OCI-LY1 (cell line): ENCODE data around the gene MLPH.

Source experiments
- H2AFZ ChIP-seq: fragments of 200-600 bp; sonication (generic), shearing (Covaris generic); 2 replicates; pipeline ENCODE4 v1.6.0; 2014; ENCODE audit warnings: antibody characterized with exemption, mild to moderate bottlenecking, low read length
- H3F3A ChIP-seq: fragments of 200-600 bp; sonication (generic), shearing (Covaris generic); 2 replicates; pipeline ENCODE4 v1.6.0; 2014; ENCODE audit warnings: mild to moderate bottlenecking, antibody characterized with exemption, low read length, moderate library complexity; ENCODE audit not compliant: insufficient read depth
- H3K27ac ChIP-seq: fragments of 200-600 bp; sonication (generic); 2 replicates; pipeline ENCODE4 v1.5.1; 2014; ENCODE audit warnings: low read length, mixed run types, mild to moderate bottlenecking, low read depth; ENCODE audit not compliant: poor library complexity, severe bottlenecking
- H3K27me3 ChIP-seq: fragments of 200-600 bp; sonication (generic); 2 replicates; pipeline ENCODE4 v1.6.0; 2014; ENCODE audit warnings: antibody characterized with exemption, mild to moderate bottlenecking, low read length, moderate library complexity; ENCODE audit not compliant: insufficient read depth
- H3K36me3 ChIP-seq: fragments of 200-600 bp; sonication (generic); 2 replicates; pipeline ENCODE4 v1.6.1; 2014; ENCODE audit warnings: mild to moderate bottlenecking, antibody characterized with exemption, low read length, moderate library complexity, mixed read lengths; ENCODE audit not compliant: insufficient read depth
- H3K4me1 ChIP-seq: fragments of 200-600 bp; sonication (generic); 2 replicates; pipeline ENCODE4 v1.5.1; 2014; ENCODE audit warnings: mild to moderate bottlenecking, low read length, moderate library complexity; ENCODE audit not compliant: insufficient read depth, severe bottlenecking
- H3K4me2 ChIP-seq: fragments of 200-600 bp; sonication (generic), shearing (Covaris generic); 2 replicates; pipeline ENCODE4 v1.6.1; 2014; ENCODE audit warnings: low read length
- H3K4me3 ChIP-seq: fragments of 200-600 bp; sonication (generic); 2 replicates; pipeline ENCODE4 v1.5.1; 2014; ENCODE audit warnings: low read length, low read depth, mild to moderate bottlenecking, mixed read lengths; ENCODE audit not compliant: poor library complexity, severe bottlenecking
- H3K79me2 ChIP-seq: fragments of 200-600 bp; shearing (Covaris generic); 2 replicates; pipeline ENCODE4 v1.6.1; 2016; ENCODE audit warnings: mixed run types, low read length, mixed read lengths; ENCODE audit not compliant: insufficient read depth
- H3K9ac ChIP-seq: fragments of 200-600 bp; sonication (generic), shearing (Covaris generic); 2 replicates; pipeline ENCODE4 v1.6.1; 2014; ENCODE audit warnings: mild to moderate bottlenecking, low read length, mixed read lengths
- H3K9me2 ChIP-seq: fragments of 200-600 bp; sonication (generic), shearing (Covaris generic); 2 replicates; pipeline ENCODE4 v1.6.1; 2014; ENCODE audit warnings: low read depth, mild to moderate bottlenecking, low read length, mixed read lengths
- H3K9me3 ChIP-seq: fragments of 200-600 bp; shearing (Covaris generic); 2 replicates; pipeline ENCODE4 v1.6.1; 2014; ENCODE audit warnings: low read length, mixed read lengths
- H4K20me1 ChIP-seq: fragments of 200-600 bp; sonication (generic), shearing (Covaris generic); 2 replicates; pipeline ENCODE4 v1.6.0; 2016; ENCODE audit warnings: mild to moderate bottlenecking, low read length; ENCODE audit not compliant: insufficient read depth
- CTCF ChIP-seq: fragments of 200-600 bp; sonication (generic), shearing (Covaris generic); IDR thresholded peaks from 2 replicates; pipeline ENCODE4 v1.5.1; 2017; ENCODE audit warnings: mild to moderate bottlenecking, antibody characterized with exemption, low read length, moderate library complexity, mixed read lengths
- EZH2 ChIP-seq: fragments of 200-600 bp; sonication (generic), shearing (Covaris generic); IDR thresholded peaks from 2 replicates; pipeline ENCODE4 v1.8.0; 2017; ENCODE audit warnings: borderline replicate concordance, mixed run types, mild to moderate bottlenecking, antibody characterized with exemption, low read length, moderate library complexity, mixed read lengths

Gene MLPH

GRCh38 chr2:237478095-237478494 is 9.0 kb upstream of the MLPH start:
- Histone ChIP-seq H3K9me3 (no peaks in the 10 kb centered on the region), H3K79me2 (no peaks in the 10 kb centered on the region), H3K9ac (no peak overlapping the region)

GRCh38 chr2:237478979-237479378 is 8.1 kb upstream of the MLPH start:
- Histone ChIP-seq H3F3A (no peaks in the 10 kb centered on the region), H3K9me2 (no peaks in the 10 kb centered on the region), H3K4me3 (no peak overlapping the region), H2AFZ (no peak overlapping the region), H3K36me3 (no peaks in the 10 kb centered on the region), H3K4me2 (no peak overlapping the region), H3K9me3 (no peaks in the 10 kb centered on the region), H3K79me2 (no peaks in the 10 kb centered on the region), H3K27ac (no peak overlapping the region), H3K27me3 (peaks cover 11% of the 10 kb centered on the region; the same call in 1 of the 2 replicates), H3K9ac (no peak overlapping the region), H4K20me1 (no peaks in the 10 kb centered on the region), H3K4me1 (peaks cover 7% of the 10 kb centered on the region)
- TF ChIP-seq CTCF (no peak), EZH2 (no peak)

More at GRCh38 chr2:237478095-237478494, 9.0 kb upstream of the MLPH start:
- Histone ChIP-seq H3K4me1 (peaks cover 7% of the 10 kb centered on the region), H3K4me2 (no peak overlapping the region), H4K20me1 (no peaks in the 10 kb centered on the region), H3K9me2 (no peaks in the 10 kb centered on the region), H3K27ac (no peak overlapping the region), H2AFZ (no peak overlapping the region), H3K36me3 (no peaks in the 10 kb centered on the region), H3K4me3 (no peak overlapping the region), H3F3A (no peaks in the 10 kb centered on the region), H3K27me3 (peaks cover 8% of the 10 kb centered on the region; the same call in 1 of the 2 replicates)
- no peak for TF ChIP-seq CTCF
- TF ChIP-seq EZH2: no peak

- H3K27ac ChIP-seq: no peak overlapping the region
- TF ChIP-seq CTCF: no peak
- TF ChIP-seq EZH2: no peak
- no peaks in the 10 kb centered on the region for H4K20me1 ChIP-seq
- H3K9ac ChIP-seq: no peak overlapping the region
- H3K4me3 ChIP-seq: no peak overlapping the region
- H3F3A ChIP-seq: no peaks in the 10 kb centered on the region
- no peak overlapping the region for H3K4me2 ChIP-seq
- H3K9me2 ChIP-seq: no peaks in the 10 kb centered on the region
- H3K79me2 ChIP-seq: no peaks in the 10 kb centered on the region
- H3K4me1 ChIP-seq: peaks cover 3% of the 10 kb centered on the region
- H2AFZ ChIP-seq: no peak overlapping the region
- H3K36me3 ChIP-seq: no peaks in the 10 kb centered on the region
- H3K9me3 ChIP-seq: no peaks in the 10 kb centered on the region
- peaks cover 8% of the 10 kb centered on the region; the same call in 1 of the 2 replicates for H3K27me3 ChIP-seq
Measured at GRCh38 chr2:237479747-237480146, 7.3 kb upstream of the MLPH start.
